ENCODE measurements around the gene SYNJ2. TPM values are rescaled to one million over a fixed set of nuclear protein-coding genes. Genes with fewer than 3 reads are reported as not detected.

Gene SYNJ2
- total RNA-seq, 1 donor from 2014 or later, result 6.5 TPM

DNA sequence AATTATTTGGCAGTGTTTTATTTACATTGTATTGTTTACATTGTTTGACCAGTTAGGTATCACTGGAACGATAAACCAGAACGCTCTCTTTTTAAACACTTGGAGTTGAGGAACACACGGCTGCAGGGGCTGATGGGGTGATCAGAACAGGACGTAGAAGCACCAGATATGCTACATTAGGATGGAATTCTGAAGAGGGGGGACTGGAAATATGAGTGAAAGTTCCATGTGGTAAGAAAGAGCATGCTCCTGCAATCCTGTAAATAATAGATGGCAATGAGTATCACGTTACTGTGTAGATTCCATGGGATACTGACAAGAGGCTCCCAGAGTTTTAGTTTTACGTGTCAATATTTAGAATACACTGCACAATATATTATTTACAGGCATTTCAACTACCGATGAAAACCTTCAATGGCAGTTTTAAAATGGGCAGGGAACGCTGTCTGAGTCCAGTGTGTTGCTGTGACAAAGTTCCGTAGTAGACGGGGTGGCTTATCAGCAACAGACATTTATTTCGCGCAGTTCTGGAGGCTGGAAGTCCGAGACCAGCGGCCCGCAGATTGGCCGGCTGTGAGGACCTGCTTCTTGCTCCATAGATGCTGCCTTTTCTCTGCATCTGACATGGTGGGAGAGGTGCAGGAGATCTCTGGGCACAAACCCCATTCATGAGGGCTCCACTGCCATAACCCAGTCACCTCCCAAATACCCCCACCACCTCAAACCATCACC lies 43.1 kb downstream of the SYNJ2 start:
- FAIRE-seq (no peak), DNase-seq (ENCODE audit: low spot score in 2 of 2) (no peak)

DNA sequence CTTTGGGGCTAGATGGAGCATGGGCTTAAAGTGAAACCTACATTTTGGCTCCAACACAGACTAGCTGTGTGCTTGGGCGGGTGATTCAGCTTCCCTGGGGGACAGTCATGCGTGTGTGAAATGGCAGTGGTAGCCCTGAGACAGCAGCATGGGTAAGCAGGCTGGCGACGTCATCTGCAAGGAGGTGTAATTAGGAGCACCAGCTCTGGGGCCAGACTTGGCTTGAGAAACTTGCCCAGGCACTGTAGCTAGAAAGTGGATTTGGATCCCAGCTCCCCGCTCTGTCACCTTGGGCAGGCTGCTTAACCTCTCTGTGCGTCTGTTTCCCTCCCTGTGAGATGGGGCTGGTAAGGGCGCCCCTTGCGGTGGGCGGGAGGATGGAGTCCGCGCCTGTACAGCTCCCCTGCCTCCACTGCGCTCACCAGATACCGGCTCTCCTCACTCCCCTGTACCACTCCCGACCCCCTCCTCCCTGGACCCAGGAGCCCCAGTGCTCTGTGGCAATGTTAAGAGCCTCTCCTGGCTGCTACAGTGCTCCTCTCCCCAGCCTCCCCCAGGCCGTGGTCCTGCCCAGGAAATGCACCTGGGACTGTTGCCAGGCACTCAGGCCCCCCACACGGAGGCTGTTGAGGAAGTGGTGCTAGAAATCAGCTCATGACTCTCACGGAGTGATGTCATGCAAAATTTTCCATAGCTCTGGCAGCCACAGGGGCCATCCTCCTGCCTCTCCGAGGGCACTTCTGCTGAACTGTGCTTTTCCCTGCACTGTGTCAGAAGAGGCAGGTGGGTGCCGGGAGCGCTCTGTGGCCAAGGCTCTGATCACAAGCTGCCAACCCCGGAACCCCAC lies 44.6 kb downstream of the SYNJ2 start:
- FAIRE-seq, result no peak
- no peak for DNase-seq (ENCODE audit: low spot score in 2 of 2)

DNA sequence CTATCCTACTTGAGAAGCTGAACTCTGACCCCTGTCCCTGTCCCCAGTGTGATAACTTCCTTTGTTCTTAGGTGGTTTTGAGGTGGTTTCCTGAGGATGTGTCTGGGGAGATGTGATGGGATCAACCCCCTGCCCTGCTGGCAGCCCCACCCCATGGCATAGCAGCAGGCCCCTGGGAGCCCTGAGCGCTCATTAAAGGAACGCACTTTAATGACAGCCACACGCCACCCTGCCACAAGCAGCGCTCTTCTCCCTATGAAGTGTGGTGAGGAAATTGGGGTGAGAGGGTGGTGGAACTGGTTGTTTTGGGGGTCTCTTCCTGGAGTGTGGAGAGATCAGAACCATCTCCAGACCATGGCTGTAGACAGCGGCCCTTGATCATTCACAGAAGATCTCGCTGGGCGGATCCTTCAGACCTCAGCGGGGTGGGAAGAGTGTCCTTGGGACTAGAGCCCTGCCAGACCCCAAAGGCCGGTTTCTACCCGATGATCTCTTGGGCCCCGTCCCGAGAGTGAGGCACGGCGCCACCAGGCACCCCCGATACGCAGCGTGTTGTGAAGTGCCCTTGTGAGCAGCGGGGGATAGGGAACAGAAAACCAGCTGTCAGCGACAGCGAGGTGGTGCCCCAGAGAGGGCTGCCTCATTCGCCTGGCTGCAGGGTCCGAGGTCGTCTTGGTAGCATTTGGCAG lies 45.4 kb downstream of the SYNJ2 start:
- DNase-seq (ENCODE audit: low spot score in 2 of 2) (no peak), FAIRE-seq (no peak)

DNA sequence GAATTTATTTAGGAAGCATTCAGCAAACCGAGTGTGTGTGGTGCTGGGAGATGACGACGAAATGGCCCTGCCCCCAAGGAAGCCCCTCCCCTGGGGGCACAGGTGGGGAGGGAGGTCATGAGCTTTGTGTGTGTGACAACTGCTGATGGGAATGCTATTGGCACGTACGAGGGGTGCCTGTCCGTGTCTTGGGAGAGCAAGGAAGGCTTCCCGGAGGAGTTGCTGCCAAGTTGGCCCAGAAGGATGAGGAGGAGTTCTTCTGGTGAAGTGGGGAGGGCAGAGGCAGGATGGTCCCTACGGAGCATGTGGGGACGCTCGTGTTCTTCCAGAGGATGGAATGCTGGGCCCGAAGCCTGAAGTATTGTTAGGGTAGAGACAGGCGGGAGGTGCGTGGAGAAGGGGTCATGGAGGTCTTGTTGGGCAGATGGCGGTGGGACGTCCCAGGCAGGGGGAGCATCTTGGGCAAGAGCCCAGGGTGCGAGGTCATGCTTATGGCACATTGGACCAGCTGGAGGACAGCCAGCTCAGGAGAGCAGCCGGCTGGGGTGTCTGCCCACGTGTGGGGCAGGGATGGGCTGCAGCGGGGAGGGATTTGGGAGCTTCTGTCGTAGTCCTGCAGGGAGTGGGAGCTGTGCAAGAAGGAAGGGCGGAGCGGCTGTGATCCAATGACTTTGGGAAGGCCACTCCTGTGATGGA lies 46.1 kb downstream of the SYNJ2 start:
- DNase-seq (ENCODE audit: low spot score in 2 of 2) (no peak), FAIRE-seq (no peak)

DNA sequence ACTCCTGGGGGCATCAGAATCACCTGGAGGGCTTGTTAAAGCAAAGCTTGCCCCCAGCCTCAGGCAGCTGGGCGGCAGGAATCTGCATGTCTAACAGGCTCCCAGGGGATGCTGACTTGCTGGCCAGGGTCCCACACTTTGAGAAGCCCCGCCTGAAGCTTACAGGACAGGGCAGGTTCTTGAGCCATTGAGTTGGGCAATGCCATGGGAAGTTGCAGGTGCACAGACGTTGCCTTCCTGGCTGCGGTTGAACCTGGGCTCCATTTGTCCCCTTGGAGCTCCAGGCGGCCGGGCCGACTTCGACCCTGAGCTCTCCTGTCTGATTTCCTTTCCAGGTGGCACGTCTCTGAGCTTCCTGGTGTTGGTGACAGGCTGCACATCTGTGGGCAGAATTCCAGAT lies 46.8 kb downstream of the SYNJ2 start:
- no peak for FAIRE-seq

DNA sequence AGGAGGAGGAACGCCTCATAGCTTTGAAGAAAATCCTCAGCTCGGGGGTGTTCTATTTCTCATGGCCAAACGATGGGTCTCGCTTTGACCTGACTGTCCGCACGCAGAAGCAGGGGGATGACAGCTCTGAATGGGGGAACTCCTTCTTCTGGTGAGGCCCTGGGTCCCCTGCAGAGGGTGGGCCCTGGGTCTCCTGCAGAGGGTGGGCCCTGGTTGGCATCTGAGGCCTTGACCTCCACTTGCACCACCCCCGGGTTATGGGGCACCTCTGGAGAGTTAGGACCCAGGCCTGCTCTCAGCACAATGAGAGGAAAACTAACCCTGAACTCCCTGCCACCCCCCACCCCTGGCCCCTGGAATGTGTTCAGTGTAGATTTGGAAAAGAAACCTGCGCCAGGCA lies 47.2 kb downstream of the SYNJ2 start:
- DNase-seq (ENCODE audit: low spot score in 2 of 2) (no peak), FAIRE-seq (no peak)

More for the DNA sequence above, 46.8 kb downstream of the SYNJ2 start:
- no peak for DNase-seq (ENCODE audit: low spot score in 2 of 2)

DNA sequence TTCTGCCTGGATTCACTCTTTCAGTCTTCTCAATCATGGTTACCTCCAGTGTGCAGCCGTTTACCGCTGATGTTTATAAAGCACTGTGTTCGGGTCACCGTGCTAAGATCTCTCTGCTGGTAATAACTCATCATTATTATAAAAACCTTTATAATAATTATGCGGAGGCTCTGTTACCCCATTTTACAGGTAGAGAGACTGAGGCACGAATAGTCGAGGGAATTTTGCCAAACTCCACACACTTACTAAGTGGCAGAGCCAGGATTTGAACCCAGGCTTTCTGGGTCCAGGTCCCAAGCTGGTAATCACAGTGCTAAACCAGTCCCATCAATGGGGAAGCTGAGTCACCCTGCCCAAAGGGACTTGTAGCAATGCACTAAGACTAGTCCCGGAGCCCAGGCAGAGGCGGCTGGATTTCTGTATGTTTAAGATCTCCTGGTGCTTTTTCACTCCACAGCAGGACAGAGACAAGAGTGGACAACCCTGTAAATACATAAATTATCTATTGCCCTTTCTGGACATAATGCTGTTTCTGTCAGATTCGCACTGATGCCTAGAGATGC lies 48.1 kb downstream of the SYNJ2 start:
- FAIRE-seq, result no peak
- no peak for DNase-seq (ENCODE audit: low spot score in 2 of 2)

DNA sequence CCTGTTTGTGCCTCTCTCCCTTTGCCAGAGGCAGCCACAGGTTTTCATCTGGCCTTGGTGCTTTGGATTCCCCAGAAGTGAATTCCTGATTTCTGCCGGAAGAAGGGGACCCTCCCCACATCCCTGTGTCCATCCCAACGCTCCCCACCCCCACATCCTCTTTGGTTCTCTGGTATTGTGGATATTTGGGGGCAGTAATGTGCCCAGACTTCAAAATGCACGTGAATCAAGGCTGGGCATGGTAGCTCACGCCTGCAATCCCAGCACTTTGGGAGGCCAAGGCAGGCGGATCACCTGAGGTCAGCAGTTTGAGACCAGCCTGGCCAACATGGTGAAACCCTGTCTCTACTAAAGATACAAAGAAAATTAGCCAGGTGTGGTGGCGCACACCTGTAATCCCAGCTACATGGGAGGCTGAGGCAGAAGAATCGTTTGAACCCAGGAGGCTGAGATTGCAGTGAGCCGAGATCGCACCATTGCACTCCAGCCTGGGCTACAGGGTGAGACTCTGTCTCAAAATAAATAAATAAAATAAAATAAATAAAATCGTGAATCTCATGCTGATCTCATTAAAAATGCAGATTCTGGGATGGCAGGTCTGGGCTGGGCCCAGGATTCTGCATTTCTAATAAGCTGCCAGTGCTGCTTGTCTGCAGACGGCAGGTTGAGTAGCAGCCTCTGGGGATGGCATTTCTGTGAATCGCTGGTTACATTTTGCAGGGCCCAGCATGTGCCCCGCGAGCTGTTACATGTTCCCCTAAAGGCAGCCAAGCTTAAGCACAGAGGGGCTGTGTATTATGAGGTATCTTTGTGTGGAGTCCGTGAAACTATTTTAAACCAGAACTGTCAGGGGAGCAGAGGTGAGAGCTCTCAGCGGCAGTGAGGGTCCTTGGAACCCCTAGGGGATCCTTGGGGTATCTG lies 49.0 kb downstream of the SYNJ2 start:
- FAIRE-seq (no peak), DNase-seq (ENCODE audit: low spot score in 2 of 2) (no peak)

DNA sequence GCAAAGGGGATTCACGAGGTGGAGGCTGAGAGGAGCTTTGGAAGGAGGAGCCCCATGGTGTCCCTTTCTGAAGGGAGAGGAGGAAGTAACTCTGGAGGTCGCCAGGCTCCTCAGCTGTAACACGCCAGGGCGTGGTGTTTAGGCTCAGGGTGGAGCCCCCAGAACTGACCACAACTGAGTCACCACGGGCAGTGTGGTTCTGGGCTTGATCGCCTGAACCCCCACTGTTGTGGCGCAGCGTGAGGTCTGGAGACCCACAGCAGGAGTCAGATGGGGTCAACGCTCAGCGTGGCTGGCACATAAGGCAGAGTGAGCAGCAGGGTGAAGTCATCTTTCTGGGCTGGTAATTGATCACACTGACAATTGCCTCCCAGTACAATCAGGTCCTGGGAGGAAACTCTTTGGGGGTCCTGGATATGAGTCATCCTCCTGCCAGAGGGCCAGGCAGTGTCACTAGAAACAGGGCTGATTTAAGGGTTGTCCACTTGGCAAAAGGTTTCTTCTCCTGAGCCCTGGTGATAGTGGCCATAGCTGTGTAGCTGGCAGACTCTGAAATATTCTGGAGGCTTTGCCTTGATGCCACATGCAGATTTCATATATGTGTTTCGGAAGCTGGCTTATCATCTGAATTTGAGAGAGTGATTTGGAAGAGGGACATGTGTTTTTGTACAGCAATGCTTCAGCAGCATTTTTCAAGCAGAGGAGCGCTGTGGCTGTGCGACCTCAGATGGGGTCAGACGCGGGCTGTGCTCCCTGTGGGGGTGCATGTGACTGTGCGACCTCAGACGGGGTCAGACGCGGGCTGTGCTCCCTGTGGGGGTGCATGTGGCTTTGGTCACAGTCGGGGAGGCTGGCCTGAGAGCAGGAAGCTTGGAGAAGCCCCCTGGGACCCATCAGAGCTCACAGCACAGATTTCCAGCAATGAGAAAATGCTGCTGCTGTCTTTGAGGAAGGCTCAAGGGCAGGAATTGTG lies 50.0 kb downstream of the SYNJ2 start:
- DNase-seq (ENCODE audit: low spot score in 2 of 2) (no peak), FAIRE-seq (no peak)

DNA sequence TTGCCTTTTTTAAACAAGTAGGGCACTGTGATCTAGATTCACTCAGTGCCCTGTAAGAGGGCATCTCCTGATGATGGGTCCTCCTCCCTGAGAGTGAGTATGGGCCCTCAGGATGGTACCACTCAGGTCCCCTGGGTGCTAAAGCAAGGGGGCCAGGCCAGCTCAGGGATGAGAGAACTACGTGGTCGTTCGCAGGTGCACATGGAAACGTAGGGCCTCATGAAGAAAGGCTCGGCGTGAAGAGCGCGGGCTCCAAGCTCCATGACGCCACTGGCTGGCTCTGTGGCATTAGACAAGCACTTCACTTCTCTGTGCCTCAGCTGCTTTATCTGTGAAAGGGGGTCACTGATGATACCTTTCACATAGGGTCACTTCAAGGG lies 50.7 kb downstream of the SYNJ2 start:
- FAIRE-seq, result no peak

DNA sequence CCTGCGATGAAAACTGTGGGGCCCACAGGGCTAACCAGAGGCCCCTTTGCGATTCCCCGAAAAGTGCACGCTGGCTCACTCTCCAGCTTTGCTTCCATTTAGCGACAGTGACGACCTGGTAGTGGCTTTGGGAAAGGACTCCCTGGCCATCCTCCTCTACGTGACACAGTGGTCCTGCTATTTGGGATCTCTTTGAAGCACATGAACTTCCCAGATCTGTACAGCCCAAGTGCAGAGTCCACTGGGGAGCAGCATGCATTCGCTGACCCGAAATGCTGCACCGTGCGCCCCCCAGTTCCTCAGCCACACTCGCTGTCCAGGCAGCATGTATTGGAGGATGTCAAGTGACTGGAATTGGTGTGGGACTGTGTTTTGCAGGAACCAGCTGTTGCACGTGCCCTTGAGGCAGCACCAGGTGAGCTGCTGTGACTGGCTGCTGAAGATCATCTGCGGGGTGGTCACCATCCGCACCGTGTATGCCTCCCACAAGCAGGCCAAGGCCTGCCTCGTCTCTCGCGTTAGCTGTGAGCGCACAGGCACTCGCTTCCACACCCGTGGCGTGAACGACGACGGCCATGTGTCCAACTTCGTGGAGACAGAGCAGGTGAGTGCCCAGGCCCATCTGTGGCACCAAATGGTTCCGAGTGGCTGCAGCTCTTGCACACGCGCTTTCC lies 51.6 kb downstream of the SYNJ2 start:
- DNase-seq (ENCODE audit: low spot score in 2 of 2) (no peak), FAIRE-seq (no peak)

More for the DNA sequence above, 50.7 kb downstream of the SYNJ2 start:
- DNase-seq (ENCODE audit: low spot score in 2 of 2), result no peak

DNA sequence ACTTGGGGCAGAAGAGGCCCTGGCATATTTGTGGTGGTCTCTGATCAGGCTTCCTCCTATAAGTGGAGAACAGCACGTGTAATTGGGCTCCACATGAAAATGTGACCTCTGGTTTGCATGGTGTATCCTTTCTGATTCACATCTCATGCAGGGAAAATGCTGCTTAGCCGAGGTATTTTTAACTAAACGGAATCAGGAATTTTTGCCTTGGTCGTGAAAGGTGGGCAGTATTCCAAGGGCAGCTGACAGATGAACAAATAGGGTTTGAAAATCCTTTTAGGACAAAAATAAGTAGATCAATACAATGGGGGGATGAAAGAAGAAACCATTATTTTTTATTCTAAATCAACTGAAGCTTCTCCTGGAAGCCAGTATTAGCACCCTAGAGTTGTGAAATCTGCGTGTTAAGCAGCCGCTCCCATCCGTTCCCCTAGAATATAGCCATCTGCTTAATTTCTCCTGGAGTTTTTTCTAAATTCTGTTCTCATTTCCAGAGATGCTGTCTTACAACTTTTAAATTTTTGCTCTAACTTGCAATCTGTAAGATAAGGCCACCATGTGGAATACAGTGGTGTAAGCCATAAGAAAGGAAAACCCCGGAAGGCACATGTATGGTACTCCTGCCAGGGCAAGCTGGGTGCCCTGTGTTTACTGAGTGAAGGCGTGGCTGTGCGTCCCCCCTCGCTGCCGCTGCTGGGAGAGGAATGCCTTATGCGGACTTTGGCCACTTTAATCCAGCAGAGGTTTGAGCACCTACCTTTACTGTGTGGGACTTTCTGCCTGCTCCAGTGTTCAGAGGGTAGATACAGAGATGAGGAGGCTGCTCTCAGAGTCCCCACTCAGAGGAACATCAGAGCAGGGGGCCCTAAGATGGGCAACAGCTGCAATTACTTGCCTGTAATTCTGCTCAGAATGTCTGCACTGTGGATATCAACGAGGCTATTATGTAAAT lies 52.4 kb downstream of the SYNJ2 start:
- DNase-seq (ENCODE audit: low spot score in 2 of 2), result no peak

DNA sequence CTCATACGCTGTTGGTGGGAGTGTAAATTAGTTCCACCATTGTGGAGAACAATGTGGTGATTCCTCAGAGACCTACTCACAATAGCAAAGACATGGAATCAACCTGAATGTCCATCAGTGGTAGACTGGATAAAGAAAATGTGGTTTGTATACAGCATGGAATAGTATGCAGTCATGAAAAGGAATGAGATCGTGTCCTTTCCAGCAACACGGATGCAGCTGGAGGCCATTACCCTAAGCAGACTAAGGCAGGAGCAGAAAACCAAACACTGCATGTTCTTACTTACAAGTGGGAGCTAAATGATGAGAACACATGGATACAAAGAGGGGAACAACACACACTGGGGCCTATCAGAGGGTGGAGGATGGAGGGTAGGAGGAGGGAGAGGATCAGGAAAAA lies 54.6 kb downstream of the SYNJ2 start:
- DNase-seq (ENCODE audit: low spot score in 2 of 2), result no peak

More for the DNA sequence above, 52.4 kb downstream of the SYNJ2 start:
- FAIRE-seq, result no peak

DNA sequence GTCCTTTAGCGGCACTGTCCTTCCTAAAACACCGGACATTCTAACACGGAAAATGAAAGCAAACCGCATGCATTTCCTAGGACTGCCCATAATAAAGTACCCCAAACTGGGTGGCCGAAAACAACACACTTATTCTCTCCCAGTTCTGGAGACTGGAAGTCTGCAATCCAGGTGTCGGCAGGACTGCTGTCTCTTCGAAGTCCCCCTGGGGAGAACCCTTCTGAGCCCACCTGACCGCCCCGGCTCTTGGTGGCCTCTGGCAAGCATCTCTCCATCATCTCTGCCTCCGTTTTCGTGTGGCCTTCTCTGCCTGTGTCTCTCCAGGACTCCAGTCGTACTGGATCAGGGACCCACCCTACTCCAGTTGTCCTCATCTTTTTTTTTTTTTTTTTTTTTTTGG lies 55.4 kb downstream of the SYNJ2 start:
- FAIRE-seq, result no peak
- DNase-seq (ENCODE audit: low spot score in 2 of 2), result no peak

More for the DNA sequence above, 54.6 kb downstream of the SYNJ2 start:
- no peak for FAIRE-seq

DNA sequence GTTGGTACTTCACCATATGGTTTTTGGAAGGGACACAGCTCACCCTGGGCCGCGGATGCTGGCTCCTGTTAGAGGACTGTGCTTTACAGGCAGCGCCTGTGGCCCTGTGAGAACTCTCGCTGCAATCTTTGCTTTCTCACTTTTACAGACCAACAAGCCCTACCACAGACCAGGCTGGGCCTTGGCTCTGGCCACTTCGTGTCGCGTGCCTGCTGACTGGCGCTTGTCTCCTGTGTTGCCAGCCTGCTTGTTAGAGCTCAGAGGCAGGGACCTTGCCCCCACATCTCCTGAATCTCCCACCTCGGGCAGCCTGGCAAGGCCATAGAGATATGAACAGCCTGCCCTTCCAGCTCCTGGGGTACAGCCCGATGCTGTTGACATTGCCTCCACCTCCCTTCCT lies 56.1 kb downstream of the SYNJ2 start:
- DNase-seq (ENCODE audit: low spot score in 2 of 2) (no peak), FAIRE-seq (no peak)

Data from frontal cortex (tissue), 4 donors.